Measurements from ENCODE around the gene LRMDA.

Gene LRMDA

GRCh38 chr10:76122056-76122455, 690.6 kb downstream of the LRMDA start:
- H3K27ac ChIP-seq, result no peak overlapping the region
- no peak for TF ChIP-seq CTCF (conservative IDR thresholded peaks at IDR 0.05)

- H3K27ac ChIP-seq, result peak overlapping the region; percentile 25
- TF ChIP-seq CTCF (conservative IDR thresholded peaks at IDR 0.05), result no peak
These were observed 692.9 kb downstream of the LRMDA start for GRCh38 chr10:76124280-76124679.

- no peak overlapping the region for H3K27ac ChIP-seq
- no peak for TF ChIP-seq CTCF (conservative IDR thresholded peaks at IDR 0.05)
These were observed 694.5 kb downstream of the LRMDA start for GRCh38 chr10:76125900-76126299.

GRCh38 chr10:76126607-76127527, 695.4 kb downstream of the LRMDA start:
- no peak for TF ChIP-seq CTCF (conservative IDR thresholded peaks at IDR 0.05)
- peak overlapping the region; percentile 75 for H3K27ac ChIP-seq

GRCh38 chr10:76127984-76128589, 696.7 kb downstream of the LRMDA start:
- TF ChIP-seq CTCF (conservative IDR thresholded peaks at IDR 0.05), result no peak
- H3K27ac ChIP-seq, result peak overlapping the region; percentile 75

GRCh38 chr10:76129213-76129612, 697.8 kb downstream of the LRMDA start:
- H3K27ac ChIP-seq, result peak overlapping the region; percentile 75
- no peak for TF ChIP-seq CTCF (conservative IDR thresholded peaks at IDR 0.05)

- no peak overlapping the region for H3K27ac ChIP-seq
- TF ChIP-seq CTCF (conservative IDR thresholded peaks at IDR 0.05), result no peak
These were observed 699.5 kb downstream of the LRMDA start for GRCh38 chr10:76130892-76131291.

All from VCaP (cell line).